ENCODE data around the gene MBOAT7.
A peak's percentile ranks its signal among the peaks of the same experiment; 100 is the strongest.

The MBOAT7 gene

GRCh38 chr19:54160182-54160811, 29.1 kb downstream of the MBOAT7 start:
- no peak for TF ChIP-seq CTCF (IDR thresholded peaks at IDR 0.05; ENCODE audit: low read depth, low read length)
- no peak for DNase-seq (ENCODE audit: extremely low read depth, low read depth)

GRCh38 chr19:54159352-54160181, 29.8 kb downstream of the MBOAT7 start, which contains the start of gene LENG1:
LENG1 (minus strand) TSS chr19:54159721; CDS start chr19:54159695, 26 bp downstream.
- DNase-seq (ENCODE audit: extremely low read depth, low read depth), result peak; percentile 100
- TF ChIP-seq CTCF (IDR thresholded peaks at IDR 0.05; ENCODE audit: low read depth, low read length), result peak; percentile 15

- no peak for TF ChIP-seq CTCF (IDR thresholded peaks at IDR 0.05; ENCODE audit: low read depth, low read length)
- DNase-seq (ENCODE audit: extremely low read depth, low read depth), result no peak
Observed at GRCh38 chr19:54158812-54159351, 30.5 kb downstream of the MBOAT7 start.

- TF ChIP-seq CTCF (IDR thresholded peaks at IDR 0.05; ENCODE audit: low read depth, low read length), result no peak
- DNase-seq (ENCODE audit: extremely low read depth, low read depth), result no peak
Observed at GRCh38 chr19:54156953-54157352, 32.4 kb downstream of the MBOAT7 start.

- no peak for TF ChIP-seq CTCF (IDR thresholded peaks at IDR 0.05; ENCODE audit: low read depth, low read length)
- no peak for DNase-seq (ENCODE audit: extremely low read depth, low read depth)
Observed at GRCh38 chr19:54156490-54156889, 32.9 kb downstream of the MBOAT7 start.

- no peak for TF ChIP-seq CTCF (IDR thresholded peaks at IDR 0.05; ENCODE audit: low read depth, low read length)
- DNase-seq (ENCODE audit: extremely low read depth, low read depth), result no peak
Observed at GRCh38 chr19:54155694-54156093, 33.7 kb downstream of the MBOAT7 start.

All from AG09319 (cell line).